T-helper 17 cell (primary cell): ENCODE results near the gene GPX4. TPM values are rescaled to one million over a fixed set of nuclear protein-coding genes. Genes with fewer than 3 reads are reported as not detected.

ENCODE experiments used
- ATAC-seq: fragments of 150-1000 bp; cut with Tn5 transposase; 2 replicates; pipeline ENCODE4 v1.10.0; 2021; ENCODE audit warnings: mild to moderate bottlenecking, moderate library complexity
- DNase-seq, 3 donors: peaks; one replicate each; pipeline versions ENCODE4 v3.0.0 to v3.0.0-alpha.2; 2020 to 2021
- H3K9me3 ChIP-seq: one replicate; pipeline ENCODE4 v1.7.0; 2013; ENCODE audit warnings: low read length, mild to moderate bottlenecking; ENCODE audit not compliant: control insufficient read depth, poor library complexity, severe bottlenecking
- H3K27ac Mint-ChIP-seq: one replicate; pipeline ENCODE4 v1.8.0; 2022; ENCODE audit warnings: mild to moderate bottlenecking, moderate library complexity, mixed read lengths
- H3K27me3 Mint-ChIP-seq: one replicate; pipeline ENCODE4 v1.8.0; 2022; ENCODE audit warnings: mixed read lengths
- H3K36me3 Mint-ChIP-seq: one replicate; pipeline ENCODE4 v1.8.0; 2022; ENCODE audit warnings: low read depth, mixed read lengths
- H3K4me1 Mint-ChIP-seq: one replicate; pipeline ENCODE4 v1.8.0; 2022; ENCODE audit warnings: mild to moderate bottlenecking, mixed read lengths
- H3K4me3 Mint-ChIP-seq: one replicate; pipeline ENCODE4 v1.8.0; 2022; ENCODE audit warnings: mild to moderate bottlenecking, moderate library complexity, mixed read lengths
- total RNA-seq, 4 donors: library from RNA in 2 of 4; stranded (reverse) in 2 of 4; gene quantifications; one replicate each; pipeline ENCODE4 v1.2.3 and lab custom pipeline; 2022 to 2026

Gene GPX4
- total RNA-seq, 2 donors from 2014 or later: 184 to 187 TPM

- Mint-ChIP-seq H3K4me1 (peaks cover 44% of the 10 kb centered on the region), H3K36me3 (peaks cover 4% of the 10 kb centered on the region), H3K27ac (peak overlapping the region; percentile 90)
Measured at GRCh38 chr19:1084024-1084868, 19.5 kb upstream of the GPX4 start.

GRCh38 chr19:1085053-1085658 lies 18.6 kb upstream of the GPX4 start:
- Mint-ChIP-seq H3K4me1 (peaks cover 38% of the 10 kb centered on the region), H3K27ac (peak overlapping the region; percentile 90), H3K36me3 (peaks cover 4% of the 10 kb centered on the region), H3K27me3 (no peaks in the 10 kb centered on the region), H3K4me3 (peak overlapping the region; percentile 63)
- ATAC-seq: no peak
- DNase-seq: no peak
- no peaks in the 10 kb centered on the region for H3K9me3 ChIP-seq

More at GRCh38 chr19:1084024-1084868, 19.5 kb upstream of the GPX4 start:
- peak in 1 of 3 donors; percentile 13 for DNase-seq
- no peaks in the 10 kb centered on the region for H3K9me3 ChIP-seq
- no peak for ATAC-seq
- H3K27me3 Mint-ChIP-seq: no peaks in the 10 kb centered on the region
- H3K4me3 Mint-ChIP-seq: peak overlapping the region; percentile 49

GRCh38 chr19:1085676-1086442 lies 17.9 kb upstream of the GPX4 start:
- no peaks in the 10 kb centered on the region for H3K27me3 Mint-ChIP-seq
- peak overlapping the region; percentile 96 for H3K27ac Mint-ChIP-seq
- H3K9me3 ChIP-seq: no peaks in the 10 kb centered on the region
- ATAC-seq: no peak
- peaks cover 4% of the 10 kb centered on the region for H3K36me3 Mint-ChIP-seq
- DNase-seq: no peak
- H3K4me1 Mint-ChIP-seq: peaks cover 32% of the 10 kb centered on the region
- peak overlapping the region; percentile 63 for H3K4me3 Mint-ChIP-seq

DNA sequence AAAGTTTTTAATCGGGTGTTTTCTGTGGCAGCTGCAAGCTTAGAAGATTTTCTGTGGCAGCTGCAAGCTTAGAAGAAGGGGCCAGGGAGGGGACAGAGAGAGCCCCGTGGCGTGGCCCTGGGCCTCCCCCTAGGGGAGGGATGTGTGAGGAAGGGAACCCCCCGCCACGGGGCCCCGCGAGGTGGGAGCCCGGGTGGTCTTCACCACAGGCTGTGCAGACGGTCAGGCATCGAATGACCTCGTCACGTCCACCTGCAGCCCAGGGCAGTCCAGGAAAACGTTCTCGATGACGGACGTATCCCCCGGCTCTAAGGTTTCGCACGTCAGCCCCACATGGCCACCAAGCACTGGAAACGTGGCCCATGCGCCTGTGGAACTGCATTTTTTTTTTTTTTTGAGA lies 17.2 kb upstream of the GPX4 start:
- H3K4me3 Mint-ChIP-seq: no peak overlapping the region
- peak overlapping the region; percentile 96 for H3K27ac Mint-ChIP-seq
- peaks cover 4% of the 10 kb centered on the region for H3K36me3 Mint-ChIP-seq
- no peaks in the 10 kb centered on the region for H3K9me3 ChIP-seq
- H3K27me3 Mint-ChIP-seq: no peaks in the 10 kb centered on the region
- ATAC-seq: no peak
- no peak for DNase-seq
- peaks cover 28% of the 10 kb centered on the region for H3K4me1 Mint-ChIP-seq

- peaks cover 23% of the 10 kb centered on the region for H3K4me1 Mint-ChIP-seq
- H3K36me3 Mint-ChIP-seq: peaks cover 4% of the 10 kb centered on the region
- H3K4me3 Mint-ChIP-seq: peak overlapping the region; percentile 81
- ATAC-seq (peak; percentile 57), DNase-seq (peak in 1 of 3 donors; percentile 44)
- no peaks in the 10 kb centered on the region for H3K27me3 Mint-ChIP-seq
- H3K27ac Mint-ChIP-seq: peak overlapping the region; percentile 96
- H3K9me3 ChIP-seq: no peaks in the 10 kb centered on the region
Measured at GRCh38 chr19:1087813-1088415, 15.9 kb upstream of the GPX4 start.

DNA sequence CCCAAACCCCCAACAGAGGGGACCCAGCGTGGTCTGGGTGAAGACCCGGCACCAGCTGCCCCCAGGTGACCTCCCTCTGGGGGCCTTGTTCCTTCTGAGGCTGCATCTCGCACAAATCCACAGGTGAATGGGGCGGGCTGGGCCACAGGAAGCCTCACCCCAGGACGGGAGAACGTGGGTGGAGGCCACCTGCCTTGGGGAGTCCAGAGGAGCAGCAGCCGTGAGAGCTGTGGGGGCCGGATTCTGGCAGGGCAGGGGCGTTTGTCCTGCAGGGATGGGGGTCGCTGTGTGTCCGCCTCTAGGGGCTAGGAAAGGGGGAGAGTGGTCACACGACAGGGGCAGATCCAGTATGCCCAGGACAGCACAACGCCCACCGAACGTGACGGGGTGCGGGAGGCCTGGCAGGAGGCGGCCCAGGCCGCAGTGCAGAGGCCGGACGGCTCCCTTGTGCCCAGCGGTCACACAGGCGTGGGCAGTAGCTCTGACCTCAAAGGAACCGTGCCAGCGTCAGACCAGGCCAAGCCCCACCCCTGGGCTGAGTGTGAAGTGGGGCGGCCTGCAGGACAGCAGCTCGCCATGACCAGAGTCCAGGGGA lies 15.3 kb upstream of the GPX4 start:
- Mint-ChIP-seq H3K36me3 (peaks cover 4% of the 10 kb centered on the region), H3K27me3 (no peaks in the 10 kb centered on the region), H3K4me1 (peaks cover 25% of the 10 kb centered on the region), H3K4me3 (peak overlapping the region; percentile 81), H3K27ac (peak overlapping the region; percentile 96)
- H3K9me3 ChIP-seq: no peaks in the 10 kb centered on the region
- DNase-seq (no peak), ATAC-seq (peak; percentile 30)

- H3K9me3 ChIP-seq: no peaks in the 10 kb centered on the region
- Mint-ChIP-seq H3K4me1 (peaks cover 23% of the 10 kb centered on the region), H3K27me3 (no peaks in the 10 kb centered on the region), H3K4me3 (no peak overlapping the region), H3K27ac (peak overlapping the region; percentile 96), H3K36me3 (peaks cover 4% of the 10 kb centered on the region)
- ATAC-seq (no peak), DNase-seq (no peak)
Measured at GRCh38 chr19:1089126-1089771, 14.5 kb upstream of the GPX4 start.

DNA sequence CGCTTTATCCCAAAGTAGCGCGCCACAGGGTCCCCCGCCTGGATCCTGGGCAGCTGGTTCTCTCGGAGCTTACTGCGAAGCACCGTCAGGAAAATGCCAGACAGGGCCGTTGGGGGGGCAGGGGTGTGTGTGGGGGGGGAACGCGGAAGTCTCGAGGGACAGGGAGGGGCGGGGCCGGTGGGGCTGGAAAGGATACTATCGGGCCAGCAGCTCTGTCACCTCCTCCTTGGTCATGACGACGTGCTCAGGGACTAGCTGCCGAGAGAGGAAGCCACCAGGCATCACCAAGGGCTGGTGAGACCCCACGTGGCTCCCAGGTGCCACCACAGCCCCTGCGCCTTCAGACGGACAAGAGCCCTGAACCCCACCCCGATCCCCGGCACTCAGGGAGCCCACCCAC lies 13.9 kb upstream of the GPX4 start:
- DNase-seq (no peak), ATAC-seq (no peak)
- peak overlapping the region; percentile 96 for H3K27ac Mint-ChIP-seq
- H3K4me1 Mint-ChIP-seq: peaks cover 26% of the 10 kb centered on the region
- no peak overlapping the region for H3K4me3 Mint-ChIP-seq
- peaks cover 4% of the 10 kb centered on the region for H3K36me3 Mint-ChIP-seq
- no peaks in the 10 kb centered on the region for H3K27me3 Mint-ChIP-seq
- H3K9me3 ChIP-seq: no peaks in the 10 kb centered on the region

GRCh38 chr19:1090731-1091543 lies 12.9 kb upstream of the GPX4 start:
- peaks cover 27% of the 10 kb centered on the region for H3K4me1 Mint-ChIP-seq
- peak overlapping the region; percentile 53 for H3K4me3 Mint-ChIP-seq
- DNase-seq (no peak), ATAC-seq (no peak)
- no peaks in the 10 kb centered on the region for H3K27me3 Mint-ChIP-seq
- H3K27ac Mint-ChIP-seq: peak overlapping the region; percentile 54
- no peaks in the 10 kb centered on the region for H3K36me3 Mint-ChIP-seq
- no peaks in the 10 kb centered on the region for H3K9me3 ChIP-seq

DNA sequence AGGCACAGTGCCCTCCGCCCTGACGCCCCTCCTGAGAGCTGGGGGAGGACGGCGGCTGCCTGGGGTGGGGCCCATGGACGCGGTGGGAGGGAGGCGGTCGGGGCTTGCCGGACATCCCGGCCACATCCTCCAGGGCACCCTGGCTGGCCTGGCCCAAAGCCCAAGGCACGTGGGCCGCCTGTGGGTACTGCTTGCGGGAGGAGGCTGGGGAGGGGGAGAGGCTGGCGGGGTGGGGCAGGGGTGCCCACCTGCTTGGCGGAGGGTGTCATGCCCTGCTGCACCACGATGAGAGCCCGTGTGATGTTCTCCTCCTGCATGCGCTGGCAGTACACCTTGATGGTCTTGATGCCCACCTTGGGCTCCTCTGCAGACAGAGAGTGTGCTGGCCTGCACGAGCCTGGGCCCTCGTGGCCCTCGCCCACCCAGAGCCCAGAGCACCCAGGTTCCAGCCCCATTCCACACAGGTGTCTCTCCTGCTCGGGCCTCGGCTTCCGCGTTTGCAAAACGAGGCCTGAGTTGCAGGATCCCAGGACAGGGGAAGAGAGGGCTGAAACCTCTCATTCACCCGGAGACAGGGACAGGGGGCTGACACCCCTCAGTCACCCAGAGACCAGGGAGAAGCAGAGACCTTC lies 12.1 kb upstream of the GPX4 start:
- Mint-ChIP-seq H3K36me3 (no peaks in the 10 kb centered on the region), H3K27ac (peak overlapping the region; percentile 54), H3K27me3 (no peaks in the 10 kb centered on the region), H3K4me1 (peaks cover 31% of the 10 kb centered on the region), H3K4me3 (no peak overlapping the region)
- no peaks in the 10 kb centered on the region for H3K9me3 ChIP-seq
- DNase-seq: peak in 1 of 3 donors; percentile 9
- no peak for ATAC-seq

- no peaks in the 10 kb centered on the region for H3K27me3 Mint-ChIP-seq
- no peak for ATAC-seq
- DNase-seq: no peak
- H3K4me1 Mint-ChIP-seq: peaks cover 25% of the 10 kb centered on the region
- H3K9me3 ChIP-seq: no peaks in the 10 kb centered on the region
- peak overlapping the region; percentile 97 for H3K27ac Mint-ChIP-seq
- peak overlapping the region; percentile 97 for H3K4me3 Mint-ChIP-seq
- no peaks in the 10 kb centered on the region for H3K36me3 Mint-ChIP-seq
Measured at GRCh38 chr19:1093330-1093729, 10.5 kb upstream of the GPX4 start.
